Liver (tissue), 9 donors: ENCODE measurements around the gene ABCD3. TPM values are rescaled to one million over a fixed set of nuclear protein-coding genes. Genes with fewer than 3 reads are reported as not detected.

Experiments used
- DNase-seq: peaks from one replicate; pipeline ENCODE4 v3.0.0-alpha.2; 2017; ENCODE audit warnings: low spot score
- H3K27ac ChIP-seq, 2 donors: one replicate each; pipeline ENCODE4 v1.7.0; 2013; ENCODE audit warnings: inconsistent platforms in 2 of 2, low read length in 2 of 2, control low read depth in 1 of 2, low read depth in 1 of 2, mild to moderate bottlenecking in 1 of 2
- H3K27me3 ChIP-seq, 4 donors: one replicate each; pipeline versions ENCODE4 v1.6.1 to v1.7.0; 2013; ENCODE audit warnings: low read length in 3 of 4, inconsistent platforms in 1 of 4, mild to moderate bottlenecking in 1 of 4, moderate library complexity in 1 of 4; ENCODE audit not compliant: control insufficient read depth in 4 of 4, insufficient read depth in 4 of 4
- H3K36me3 ChIP-seq, 4 donors: one replicate each; pipeline versions ENCODE4 v1.6.1 to v1.7.0; 2013; ENCODE audit warnings: low read length in 3 of 4, mild to moderate bottlenecking in 3 of 4, low read depth in 1 of 4, moderate library complexity in 1 of 4; ENCODE audit not compliant: control insufficient read depth in 4 of 4, insufficient read depth in 3 of 4
- H3K4me1 ChIP-seq, 4 donors: one replicate each; pipeline versions ENCODE4 v1.6.1 to v1.7.0; 2013; ENCODE audit warnings: low read length in 3 of 4, mild to moderate bottlenecking in 3 of 4, moderate library complexity in 1 of 4; ENCODE audit not compliant: control insufficient read depth in 4 of 4, insufficient read depth in 4 of 4
- H3K4me3 ChIP-seq, 3 donors: one replicate each; pipeline versions ENCODE4 v1.6.1 to v1.7.0; 2013; ENCODE audit warnings: low read length in 3 of 3, control low read depth in 1 of 3, low read depth in 1 of 3, mild to moderate bottlenecking in 1 of 3
- H3K9ac ChIP-seq, 2 donors: one replicate each; pipeline ENCODE4 v1.7.0; 2013; ENCODE audit warnings: low read length in 2 of 2, mild to moderate bottlenecking in 2 of 2, moderate library complexity in 2 of 2, control low read depth in 1 of 2, low read depth in 1 of 2
- H3K9me3 ChIP-seq, 4 donors: one replicate each; pipeline versions ENCODE4 v1.6.1 to v1.7.0; 2013; ENCODE audit warnings: low read length in 3 of 4; ENCODE audit not compliant: control insufficient read depth in 4 of 4
- ATF3 ChIP-seq: IDR thresholded peaks from 2 replicates; pipeline ENCODE4 v1.6.1; 2016; ENCODE audit warnings: antibody characterized with exemption
- CTCF ChIP-seq: fragments of 150-350 bp; IDR thresholded peaks from 2 replicates; pipeline ENCODE4 v1.5.1; 2017; ENCODE audit warnings: improper control_type of control experiment, low read depth, low read length; ENCODE audit not compliant: missing input control
- EGR1 ChIP-seq, 2 donors: IDR thresholded peaks; 2 replicates each; pipeline ENCODE4 v1.6.1; 2016 to 2018; ENCODE audit warnings: antibody characterized with exemption in 2 of 2, low read depth in 2 of 2
- FOXA1 ChIP-seq: IDR thresholded peaks from 2 replicates; pipeline ENCODE4 v1.6.1; 2016; ENCODE audit warnings: antibody characterized with exemption
- FOXA2 ChIP-seq: IDR thresholded peaks from 2 replicates; pipeline ENCODE4 v1.6.1; 2016; ENCODE audit warnings: antibody characterized with exemption
- GABPA ChIP-seq, 2 donors: IDR thresholded peaks in 1 of 2; conservative IDR thresholded peaks in 1 of 2; 2 replicates each; pipeline ENCODE4 v1.6.1; 2016; ENCODE audit warnings: antibody characterized with exemption in 2 of 2, mild to moderate bottlenecking in 1 of 2, moderate library complexity in 1 of 2
- HNF4A ChIP-seq, 2 donors: conservative IDR thresholded peaks; 2 replicates each; pipeline ENCODE4 v1.6.1; 2016; ENCODE audit warnings: antibody characterized with exemption in 2 of 2, mild to moderate bottlenecking in 2 of 2
- HNF4G ChIP-seq: IDR thresholded peaks from 2 replicates; pipeline ENCODE4 v1.6.1; 2016; ENCODE audit warnings: antibody characterized with exemption
- JUND ChIP-seq, 2 donors: IDR thresholded peaks; 2 replicates each; pipeline ENCODE4 v1.6.1; 2016; ENCODE audit warnings: antibody characterized with exemption in 2 of 2
- MAX ChIP-seq: IDR thresholded peaks from 2 replicates; pipeline ENCODE4 v1.6.1; 2016; ENCODE audit warnings: antibody characterized with exemption
- NR2F2 ChIP-seq: IDR thresholded peaks from 2 replicates; pipeline ENCODE4 v1.6.1; 2016; ENCODE audit warnings: antibody characterized with exemption
- RAD21 ChIP-seq, 2 donors: IDR thresholded peaks; 2 replicates each; pipeline ENCODE4 v1.6.1; 2016; ENCODE audit warnings: antibody characterized with exemption in 2 of 2, mild to moderate bottlenecking in 2 of 2
- REST ChIP-seq: IDR thresholded peaks from 2 replicates; pipeline ENCODE4 v1.6.1; 2016; ENCODE audit warnings: antibody characterized with exemption, mild to moderate bottlenecking
- RXRA ChIP-seq, 2 donors: IDR thresholded peaks; 2 replicates each; pipeline ENCODE4 v1.6.1; 2017 to 2018; ENCODE audit warnings: antibody characterized with exemption in 2 of 2, mild to moderate bottlenecking in 1 of 2
- SP1 ChIP-seq: IDR thresholded peaks from 2 replicates; pipeline ENCODE4 v1.6.1; 2018; ENCODE audit warnings: antibody characterized with exemption, mild to moderate bottlenecking
- TAF1 ChIP-seq: conservative IDR thresholded peaks from 2 replicates; pipeline ENCODE4 v1.6.1; 2016; ENCODE audit warnings: antibody characterized with exemption, mild to moderate bottlenecking
- YY1 ChIP-seq: IDR thresholded peaks from 2 replicates; pipeline ENCODE4 v1.6.1; 2016; ENCODE audit warnings: antibody characterized with exemption, mild to moderate bottlenecking
- ZBTB33 ChIP-seq: IDR thresholded peaks from 2 replicates; pipeline ENCODE4 v1.6.1; 2016; ENCODE audit warnings: antibody characterized with exemption
- WGBS: extraction: QIAGEN DNeasy Blood & Tissue Kit; methylation state at CpG from one replicate; pipeline ENCODE4 v1.1.7; 2013; 5-methylcytosine and 5-hydroxymethylcytosine counted together
- polyA plus RNA-seq, 2 donors: library from polyadenylated mRNA; stranded (reverse) in 1 of 2; unstranded in 1 of 2; fragments of 200-250 nt in 1 of 2; fragments of >200 nt in 1 of 2; fragmentation: Nextera tagmentation in 1 of 2; extraction: Ambion mirVana in 1 of 2; gene quantifications; one replicate each; pipeline versions ENCODE4 v1.2.1 to v1.2.3, GENCODE V29; 2013 to 2015
- total RNA-seq, 2 donors: library from RNA; depleted of rRNA; stranded (reverse); fragments of >200 nt; gene quantifications; one replicate each; pipeline ENCODE4 v1.2.3, GENCODE V29; 2014
- donor health status: healthy.
- donor health status: healthy.
- donor health status: healthy.
- donor health status: healthy.
- donor health status: healthy.

Gene ABCD3
- total and polyA plus RNA-seq, 4 donors: 49.2 to 133 (median 62.5) TPM

- no peak overlapping the region for H3K27ac ChIP-seq
Measured at GRCh38 chr1:94553323-94553730, 135.1 kb downstream of the ABCD3 start.

More at GRCh38 chr1:94553323-94553730, 135.1 kb downstream of the ABCD3 start:
- 40% methylated on average over 5 of the region's 5 CpGs for WGBS
- H3K4me3 ChIP-seq: no peak overlapping the region
- no peaks in the 10 kb centered on the region for H3K9me3 ChIP-seq
- no peak for DNase-seq
- H3K9ac ChIP-seq: no peak overlapping the region
- no peaks in the 10 kb centered on the region for H3K36me3 ChIP-seq
- no peak for TF ChIP-seq MAX
- no peak for TF ChIP-seq YY1
- no peak for TF ChIP-seq ATF3
- TF ChIP-seq TAF1: no peak
- TF ChIP-seq FOXA2: no peak
- TF ChIP-seq HNF4G: no peak
- no peak for TF ChIP-seq ZBTB33
- TF ChIP-seq CTCF: no peak
- no peak for TF ChIP-seq GABPA (IDR thresholded peaks at IDR 0.05 in 1 of 2, conservative IDR thresholded peaks at IDR 0.05 in 1 of 2)
- no peak for TF ChIP-seq JUND (IDR thresholded peaks at IDR 0.05)
- no peak for TF ChIP-seq RXRA (IDR thresholded peaks at IDR 0.05)
- no peak for TF ChIP-seq NR2F2
- no peak for TF ChIP-seq REST
- no peak for TF ChIP-seq HNF4A (conservative IDR thresholded peaks at IDR 0.05)
- no peak for TF ChIP-seq FOXA1
- no peak for TF ChIP-seq EGR1 (IDR thresholded peaks at IDR 0.05; ENCODE audit: low read depth in 2 of 2)
- TF ChIP-seq RAD21 (IDR thresholded peaks at IDR 0.05): no peak
- no peak for TF ChIP-seq SP1
- no peaks in the 10 kb centered on the region for H3K4me1 ChIP-seq
- no peaks in the 10 kb centered on the region for H3K27me3 ChIP-seq
